ENCODE measurements around the gene NELFB.

DNA sequence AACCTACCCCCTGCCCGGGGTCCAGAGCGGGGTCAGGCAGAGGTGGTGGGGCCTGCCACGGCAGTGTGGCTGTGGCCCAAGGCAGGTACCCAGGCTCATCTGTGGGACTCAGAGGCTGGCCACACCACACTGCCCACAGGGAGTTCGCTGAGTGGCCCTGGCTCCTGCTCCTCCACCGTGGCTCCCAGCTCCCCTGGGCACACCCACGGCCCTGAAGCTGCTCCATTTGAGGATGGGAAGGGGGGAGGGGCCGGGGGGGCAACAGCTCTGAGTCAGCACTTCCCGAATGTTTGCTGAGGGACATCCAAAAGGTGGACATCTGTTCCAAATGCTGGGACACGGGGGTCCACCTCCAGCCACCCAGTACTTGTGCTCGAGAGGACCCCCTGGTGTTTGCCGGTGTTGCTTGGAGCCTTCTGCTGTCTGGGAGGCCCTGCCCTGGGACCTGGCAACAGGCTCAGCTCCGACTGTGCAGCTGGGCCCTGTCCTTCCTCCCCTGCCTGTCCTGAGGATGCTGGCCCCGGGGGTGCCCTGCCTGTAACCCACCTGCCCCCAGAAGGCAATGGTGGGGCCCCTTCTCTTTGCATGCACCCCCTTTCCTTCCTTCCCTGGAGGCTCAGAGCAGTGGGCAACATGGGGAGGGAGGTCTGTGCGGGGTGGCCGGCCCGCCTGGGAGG lies 49.4 kb downstream of the NELFB start:
- TF ChIP-seq POLR2A (IDR thresholded peaks at IDR 0.05; ENCODE audit: low read length), result no peak
- TF ChIP-seq GATA1 (IDR thresholded peaks at IDR 0.05; ENCODE audit: low read depth, low read length), result no peak
